GM18520 (cell line): ENCODE results near the gene MMAB.

Experiments
- ATAC-seq: cut with Tn5 transposase; IDR thresholded peaks from one replicate; pipeline ENCODE4 v1.9.1; 2021; ENCODE audit not compliant: unreplicated experiment

The MMAB gene

GRCh38 chr12:109573029-109573913, at the start of gene MMAB, which contains the start of gene MVK:
Gene MMAB, minus strand, starts transcription at chr12:109573504. Its CDS starts 24 bp downstream, at chr12:109573480.
Gene MVK, plus strand, starts transcription at chr12:109573794. Its CDS starts 1,029 bp downstream, at chr12:109574823.
- ATAC-seq, result peak; percentile 93

DNA sequence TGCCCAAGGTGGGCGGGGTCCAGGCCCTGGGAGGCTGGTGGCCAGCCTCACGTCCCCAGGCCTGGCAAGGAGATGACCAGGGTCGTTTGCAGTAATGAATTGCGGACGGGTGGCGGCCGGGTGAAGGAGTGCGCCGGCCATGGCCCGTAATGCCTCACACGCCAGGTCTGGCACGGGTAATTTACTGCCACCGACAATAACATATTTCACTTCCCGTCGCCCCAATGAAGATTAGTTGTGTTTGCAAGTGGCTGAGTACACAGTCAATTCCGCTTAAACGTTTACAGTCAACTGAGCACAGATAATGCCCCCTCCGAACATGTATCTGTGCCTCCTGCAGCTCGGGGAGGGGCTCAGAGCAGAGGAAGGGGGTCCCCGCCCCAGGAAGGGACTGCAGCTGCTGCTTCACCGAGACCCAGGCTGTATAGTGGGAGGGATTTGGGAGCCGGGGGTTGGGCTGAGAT, 48.6 kb upstream of the MMAB start:
- no peak for ATAC-seq

DNA sequence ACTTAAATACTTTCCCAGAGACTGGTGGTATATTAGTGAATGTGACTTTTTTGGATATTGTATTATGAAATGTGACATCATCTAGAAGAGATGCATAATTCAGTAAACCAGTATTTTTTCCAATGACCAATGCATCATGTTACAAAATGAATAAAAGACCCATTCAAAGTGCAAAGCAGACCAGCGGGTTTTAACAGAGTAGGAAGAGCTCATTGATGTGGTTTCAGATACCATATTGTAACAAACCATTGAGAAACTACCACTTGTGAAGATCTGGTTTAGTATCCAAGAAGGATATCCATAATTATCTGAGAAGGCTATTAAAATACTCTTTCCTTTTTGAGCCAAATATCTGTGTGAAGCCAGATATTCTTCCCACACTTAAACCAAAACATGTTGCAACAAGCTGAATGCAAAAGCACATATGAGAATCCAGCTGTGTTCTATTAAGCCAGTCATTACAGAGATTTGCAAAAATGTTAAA, 47.9 kb upstream of the MMAB start:
- no peak for ATAC-seq

DNA sequence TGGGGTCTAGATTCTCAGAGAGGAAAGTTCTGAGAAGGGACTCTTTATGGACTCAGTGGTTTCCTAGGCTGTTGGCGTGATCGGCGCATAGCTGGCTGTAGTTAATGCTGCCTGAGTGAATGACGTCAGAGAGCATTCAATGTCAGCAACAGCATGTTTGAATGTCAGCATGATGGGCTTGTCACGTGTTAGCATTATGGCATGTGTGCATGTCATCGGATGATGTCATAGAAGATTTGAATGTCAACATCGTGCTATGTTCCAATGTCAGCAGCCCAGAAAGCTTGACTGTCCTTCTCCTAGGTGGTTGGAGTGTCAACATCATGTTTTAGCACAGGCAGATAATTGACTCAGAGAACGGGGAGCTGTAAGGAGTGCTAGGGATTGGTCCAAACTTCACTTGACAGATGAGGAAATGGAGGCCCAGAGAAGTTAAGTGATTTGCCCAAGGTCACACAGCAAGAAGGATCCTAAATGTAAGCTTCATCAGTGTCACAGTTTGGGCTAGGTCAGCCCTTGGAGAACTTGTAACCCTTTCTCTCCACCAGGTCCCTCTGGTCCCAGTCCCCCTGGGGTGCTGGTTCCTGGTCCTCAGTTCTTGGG, 45.8 kb upstream of the MMAB start:
- ATAC-seq, result no peak

DNA sequence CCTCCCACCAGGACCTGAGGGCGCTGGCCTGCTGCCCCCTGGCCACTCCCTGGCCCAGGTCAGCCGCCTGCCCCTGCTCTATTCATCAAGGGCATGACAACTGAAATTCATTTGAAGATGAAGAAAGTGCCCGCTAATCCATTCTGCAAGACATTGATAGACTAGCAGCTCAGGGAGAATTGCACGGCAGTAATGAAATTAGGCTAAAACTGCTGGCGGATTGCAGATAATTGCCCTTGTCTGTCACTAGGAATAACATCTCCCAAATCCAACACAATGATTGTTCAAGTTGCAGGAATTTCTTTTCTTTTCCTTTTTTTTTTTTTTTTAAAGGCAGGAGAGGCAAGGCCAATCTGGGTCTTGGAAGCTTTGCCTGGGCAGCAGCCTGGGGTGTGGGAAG, 44.8 kb upstream of the MMAB start:
- ATAC-seq, result no peak

GRCh38 chr12:109617491-109617890, 44.2 kb upstream of the MMAB start:
- no peak for ATAC-seq

- no peak for ATAC-seq
Observed at GRCh38 chr12:109615556-109616229, 42.4 kb upstream of the MMAB start.

DNA sequence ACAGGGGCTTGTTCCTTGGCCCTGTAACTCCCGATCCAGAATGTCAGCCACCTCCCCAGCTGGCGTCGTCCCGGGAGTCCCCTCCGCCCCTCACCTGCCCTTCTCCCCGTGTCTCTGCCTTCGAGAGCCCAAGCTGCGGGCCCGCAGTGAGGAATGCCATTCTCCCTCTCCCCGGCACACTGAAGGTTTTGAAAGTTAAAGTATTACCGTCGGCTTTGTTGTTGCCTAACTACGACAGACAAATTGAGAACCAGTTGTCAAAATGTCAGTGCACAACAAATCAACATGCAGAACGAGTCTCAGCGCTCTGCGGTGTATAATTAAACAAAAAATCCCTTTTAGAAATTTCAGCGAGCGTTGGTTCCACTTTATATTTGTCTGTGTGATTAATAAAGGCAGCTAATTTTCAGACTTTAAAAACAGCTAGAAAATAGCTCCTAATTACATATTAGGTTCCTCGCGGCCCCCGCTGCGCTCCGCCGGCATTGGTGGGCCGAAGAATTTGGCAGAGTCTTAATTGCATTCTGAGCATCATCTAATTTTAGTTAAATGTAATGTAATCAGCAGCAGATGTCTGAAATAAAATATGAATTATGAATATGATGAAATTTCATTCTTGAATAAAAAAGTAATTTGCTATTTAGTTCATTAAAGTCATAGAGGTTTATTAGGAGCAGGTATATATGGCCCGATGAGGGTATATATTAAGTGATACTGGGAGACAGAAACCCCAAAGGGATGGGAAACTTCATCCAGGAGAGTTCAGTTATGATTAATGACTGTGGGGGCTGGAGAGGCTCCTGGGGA, 40.5 kb upstream of the MMAB start:
- no peak for ATAC-seq

GRCh38 chr12:109612975-109613502, 39.7 kb upstream of the MMAB start:
- no peak for ATAC-seq

DNA sequence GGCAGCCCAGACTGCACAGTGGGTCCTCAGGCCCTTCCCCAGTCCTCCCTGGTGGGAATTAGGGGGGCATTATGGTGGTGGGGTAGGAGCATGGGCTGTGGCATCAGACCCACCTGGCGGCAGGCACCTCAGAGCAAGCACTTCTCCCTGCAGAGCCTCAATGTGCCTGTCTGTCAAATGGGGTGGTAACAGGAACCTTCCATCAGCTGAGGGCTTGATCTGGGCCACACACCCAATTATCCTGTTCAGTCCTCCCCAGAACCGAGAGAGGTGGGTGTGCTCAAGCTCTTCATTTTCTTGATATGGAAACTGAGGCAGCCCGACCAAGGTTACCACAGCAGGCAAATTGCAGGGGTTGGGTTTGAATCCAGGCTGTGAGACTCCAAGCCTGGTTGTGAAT, 38.7 kb upstream of the MMAB start:
- ATAC-seq, result no peak

DNA sequence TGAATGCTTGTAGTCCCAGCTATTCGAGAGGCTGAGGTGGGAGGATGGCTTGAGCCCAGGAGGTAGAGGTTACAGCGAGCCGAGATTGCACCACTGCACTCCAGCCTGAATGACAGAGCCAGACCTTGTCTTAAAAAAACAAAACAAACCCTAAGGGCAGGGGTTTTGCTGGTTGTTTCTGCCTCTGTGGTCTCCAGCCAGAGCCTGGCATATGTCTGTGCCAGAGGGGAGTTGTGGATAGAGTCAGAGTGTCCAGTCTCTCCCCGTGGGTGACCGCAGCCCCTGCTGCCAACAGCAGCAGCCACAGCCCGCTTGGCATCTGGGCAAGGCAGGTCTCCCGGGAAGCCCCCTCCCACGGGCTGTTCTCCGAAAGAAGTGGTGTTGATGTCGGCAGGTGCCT, 37.9 kb upstream of the MMAB start:
- no peak for ATAC-seq

DNA sequence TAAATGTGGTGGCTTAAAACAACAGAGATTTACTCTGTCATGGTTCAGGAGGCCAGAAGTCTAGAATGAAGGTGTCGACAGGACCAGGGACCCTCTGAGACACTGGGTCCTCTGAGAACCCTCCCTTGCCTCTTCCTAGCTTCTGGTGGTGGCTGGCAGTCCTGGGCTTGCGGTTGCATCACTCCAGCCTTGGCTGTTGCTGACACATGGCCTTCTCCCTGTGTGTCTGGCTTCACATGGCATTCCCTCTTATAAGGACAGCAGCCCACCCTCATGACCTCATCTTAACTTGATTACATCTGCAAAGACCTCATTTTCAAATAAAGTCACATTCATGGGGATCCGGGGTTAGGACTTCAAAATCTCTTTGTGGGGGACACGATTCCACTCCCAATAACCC, 37.2 kb upstream of the MMAB start:
- ATAC-seq, result no peak

DNA sequence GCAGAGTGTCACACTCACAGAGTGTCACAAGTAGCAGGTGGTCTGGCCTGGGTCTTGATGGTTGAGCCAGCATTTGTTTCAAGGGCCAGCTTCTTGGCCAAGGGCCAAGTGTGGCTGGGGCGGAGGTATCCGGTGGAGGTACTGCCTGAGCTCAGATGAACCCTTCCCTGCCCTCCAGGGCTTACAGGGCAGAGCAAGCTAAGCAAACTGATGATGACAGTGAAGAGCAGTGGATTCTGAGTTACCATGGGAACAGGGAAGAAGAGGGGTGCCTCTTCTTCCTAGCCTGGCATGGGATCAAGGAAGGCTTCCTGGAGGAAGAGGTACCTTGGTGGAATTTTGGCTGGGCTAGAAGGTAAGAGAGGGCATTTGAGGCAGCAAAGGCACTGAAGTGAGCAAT, 36.0 kb upstream of the MMAB start:
- no peak for ATAC-seq

GRCh38 chr12:109608793-109609192, 35.5 kb upstream of the MMAB start:
- no peak for ATAC-seq

GRCh38 chr12:109608270-109608669, 35.0 kb upstream of the MMAB start:
- ATAC-seq, result no peak

- no peak for ATAC-seq
Observed at GRCh38 chr12:109607618-109608017, 34.3 kb upstream of the MMAB start.

- ATAC-seq, result no peak
Observed at GRCh38 chr12:109606320-109607028, 33.2 kb upstream of the MMAB start.

- no peak for ATAC-seq
Observed at GRCh38 chr12:109605599-109606228, 32.4 kb upstream of the MMAB start.

- ATAC-seq, result no peak
Observed at GRCh38 chr12:109605016-109605415, 31.7 kb upstream of the MMAB start.
